Esophagus muscularis mucosa (tissue), 3 donors: Measurements from ENCODE around the gene MRPL37.

Source experiments
- CTCF ChIP-seq, 3 experiments: fragments of 200-600 bp in 2 of 3; fragments of 450-650 bp in 1 of 3; sonication (generic) in 2 of 3; IDR thresholded peaks; one replicate each; pipeline ENCODE4 v1.5.1; 2017 to 2019; ENCODE audit warnings: antibody characterized with exemption in 3 of 3, mild to moderate bottlenecking in 2 of 3, moderate library complexity in 1 of 3
- EP300 ChIP-seq: sonication (generic); formaldehyde crosslinking; IDR thresholded peaks from one replicate; pipeline ENCODE4 v1.6.1; 2017; ENCODE audit warnings: antibody characterized with exemption

- no peak for TF ChIP-seq CTCF (IDR thresholded peaks at IDR 0.05)
- no peak for TF ChIP-seq EP300
These were observed 23.2 kb upstream of the MRPL37 start for GRCh38 chr1:54176621-54177327.
